Fibroblast of lung (primary cell): ENCODE data around the gene CHTOP. TPM values are rescaled to one million over a fixed set of nuclear protein-coding genes. Genes with fewer than 3 reads are reported as not detected.

Experiments used
- DNase-seq, 2 donors: peaks; one replicate each; pipeline versions ENCODE4 v3.0.0 to v3.0.0-alpha.2; 2010; ENCODE audit warnings: low read depth in 2 of 2
- H2AFZ ChIP-seq: 2 replicates; pipeline ENCODE4 v1.5.1; 2012; ENCODE audit warnings: low read length, control low read depth, inconsistent platforms
- H3K27ac ChIP-seq: 2 replicates; pipeline ENCODE4 v1.5.1; 2011; ENCODE audit warnings: low read length, control low read depth; ENCODE audit not compliant: insufficient read depth
- H3K27me3 ChIP-seq: 2 replicates; pipeline ENCODE4 v1.5.1; 2011; ENCODE audit warnings: mild to moderate bottlenecking, low read length; ENCODE audit not compliant: control insufficient read depth, insufficient read depth
- H3K36me3 ChIP-seq: 2 replicates; pipeline ENCODE4 v1.5.1; 2011; ENCODE audit warnings: low read length; ENCODE audit not compliant: control insufficient read depth, insufficient read depth
- H3K4me1 ChIP-seq: 2 replicates; pipeline ENCODE4 v1.5.1; 2011; ENCODE audit warnings: low read length; ENCODE audit not compliant: control insufficient read depth, insufficient read depth; ENCODE audit errors: extremely low read depth
- H3K4me2 ChIP-seq: 2 replicates; pipeline ENCODE4 v1.5.1; 2011; ENCODE audit warnings: low read length, control low read depth; ENCODE audit not compliant: insufficient read depth; ENCODE audit errors: extremely low read depth
- H3K4me3 ChIP-seq, 4 experiments: fragments of 200-600 bp in 1 of 4; sonication (generic) in 1 of 4; replicated peaks in 1 of 4; 2 replicates each; pipeline ENCODE4 v1.5.1; 2011 to 2016; ENCODE audit warnings: low read length in 4 of 4, low read depth in 3 of 4, mild to moderate bottlenecking in 3 of 4, control low read depth in 2 of 4, inconsistent platforms in 1 of 4, mixed read lengths in 1 of 4; ENCODE audit not compliant: insufficient read depth in 1 of 4; ENCODE audit errors: control extremely low read depth in 1 of 4
- H3K79me2 ChIP-seq: 2 replicates; pipeline ENCODE4 v1.5.1; 2012; ENCODE audit warnings: mild to moderate bottlenecking, low read length, inconsistent platforms; ENCODE audit not compliant: control insufficient read depth, insufficient read depth
- H3K9ac ChIP-seq: 2 replicates; pipeline ENCODE4 v1.5.1; 2011; ENCODE audit warnings: mild to moderate bottlenecking, low read length, control low read depth; ENCODE audit not compliant: insufficient read depth
- H3K9me3 ChIP-seq: 2 replicates; pipeline ENCODE4 v1.5.1; 2012; ENCODE audit warnings: low read depth, low read length; ENCODE audit not compliant: control insufficient read depth, insufficient read depth
- H4K20me1 ChIP-seq: 2 replicates; pipeline ENCODE4 v1.5.1; 2011; ENCODE audit warnings: low read length; ENCODE audit not compliant: control insufficient read depth, insufficient read depth; ENCODE audit errors: extremely low read depth
- EZH2 ChIP-seq: IDR thresholded peaks from 2 replicates; pipeline ENCODE4 v1.5.1; 2012; ENCODE audit warnings: low read length, control low read depth, mild to moderate bottlenecking; ENCODE audit errors: missing control alignments
- polyA plus RNA-seq, 2 donors: library from polyadenylated mRNA; depleted of rRNA in 1 of 2; stranded (reverse) in 1 of 2; unstranded in 1 of 2; fragments of >200 nt; gene quantifications; 2 replicates each; pipeline ENCODE4 v1.2.1, GENCODE V29; 2011 to 2012; ENCODE audit warnings: missing spikeins in 1 of 2
- total RNA-seq: library from RNA; depleted of rRNA; stranded (reverse); fragments of >200 nt; gene quantifications from 2 replicates; pipeline ENCODE4 v1.2.1, GENCODE V29; 2014
- TF ChIP-seq, protein P1 (sequence below), 2 donors: IDR thresholded peaks in 1 of 2; conservative IDR thresholded peaks in 1 of 2; 1 replicate in 1 of 2; 2 replicates in 1 of 2; pipeline ENCODE4 v1.5.1; 2011 to 2012; ENCODE audit warnings: low read length in 2 of 2, control low read depth in 1 of 2, inconsistent platforms in 1 of 2, low read depth in 1 of 2, mild to moderate bottlenecking in 1 of 2

CHTOP gene
- total and polyA plus RNA-seq, 2 donors (not counting 1 experiment from before 2014, with no cell fraction given): 34.0 to 47.6 TPM

DNA sequence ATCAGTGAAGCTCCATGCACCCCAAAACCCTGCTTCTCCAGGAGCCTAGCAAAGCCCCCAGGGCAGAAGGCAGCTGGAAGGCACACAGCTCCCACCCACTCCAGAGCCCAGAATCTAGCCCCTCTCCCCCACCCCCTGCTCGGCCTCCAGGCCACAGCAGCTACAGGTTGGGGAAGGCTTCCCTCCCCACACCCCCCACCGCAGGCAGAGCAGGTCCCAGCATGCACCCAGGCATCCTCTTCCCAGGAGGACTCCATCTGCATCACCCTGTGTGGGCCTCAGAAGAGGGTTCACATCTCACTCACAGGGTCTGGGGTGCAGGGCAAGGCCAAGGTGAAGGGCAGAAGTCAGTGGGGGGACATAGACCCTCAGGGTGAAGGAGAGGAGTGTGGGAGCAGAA, 18.5 kb upstream of the CHTOP start:
- peaks cover 29% of the 10 kb centered on the region for H3K79me2 ChIP-seq
- no peaks in the 10 kb centered on the region for H3K9me3 ChIP-seq
- no peak overlapping the region for H3K4me3 ChIP-seq
- H3K36me3 ChIP-seq: peaks cover 3% of the 10 kb centered on the region
- no peak overlapping the region for H2AFZ ChIP-seq
- H3K27ac ChIP-seq: no peak overlapping the region
- DNase-seq: no peak
- no peak overlapping the region for H3K4me2 ChIP-seq
- TF ChIP-seq, protein P1, sequence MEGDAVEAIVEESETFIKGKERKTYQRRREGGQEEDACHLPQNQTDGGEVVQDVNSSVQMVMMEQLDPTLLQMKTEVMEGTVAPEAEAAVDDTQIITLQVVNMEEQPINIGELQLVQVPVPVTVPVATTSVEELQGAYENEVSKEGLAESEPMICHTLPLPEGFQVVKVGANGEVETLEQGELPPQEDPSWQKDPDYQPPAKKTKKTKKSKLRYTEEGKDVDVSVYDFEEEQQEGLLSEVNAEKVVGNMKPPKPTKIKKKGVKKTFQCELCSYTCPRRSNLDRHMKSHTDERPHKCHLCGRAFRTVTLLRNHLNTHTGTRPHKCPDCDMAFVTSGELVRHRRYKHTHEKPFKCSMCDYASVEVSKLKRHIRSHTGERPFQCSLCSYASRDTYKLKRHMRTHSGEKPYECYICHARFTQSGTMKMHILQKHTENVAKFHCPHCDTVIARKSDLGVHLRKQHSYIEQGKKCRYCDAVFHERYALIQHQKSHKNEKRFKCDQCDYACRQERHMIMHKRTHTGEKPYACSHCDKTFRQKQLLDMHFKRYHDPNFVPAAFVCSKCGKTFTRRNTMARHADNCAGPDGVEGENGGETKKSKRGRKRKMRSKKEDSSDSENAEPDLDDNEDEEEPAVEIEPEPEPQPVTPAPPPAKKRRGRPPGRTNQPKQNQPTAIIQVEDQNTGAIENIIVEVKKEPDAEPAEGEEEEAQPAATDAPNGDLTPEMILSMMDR (conservative IDR thresholded peaks at IDR 0.05 in 1 of 2, IDR thresholded peaks at IDR 0.05 in 1 of 2; ENCODE audit: low read depth in 1 of 2, low read length in 2 of 2): no peak
- no peak for TF ChIP-seq EZH2
- H4K20me1 ChIP-seq: no peaks in the 10 kb centered on the region
- H3K27me3 ChIP-seq: no peaks in the 10 kb centered on the region
- no peak overlapping the region for H3K9ac ChIP-seq
- H3K4me1 ChIP-seq: peaks cover 10% of the 10 kb centered on the region

DNA sequence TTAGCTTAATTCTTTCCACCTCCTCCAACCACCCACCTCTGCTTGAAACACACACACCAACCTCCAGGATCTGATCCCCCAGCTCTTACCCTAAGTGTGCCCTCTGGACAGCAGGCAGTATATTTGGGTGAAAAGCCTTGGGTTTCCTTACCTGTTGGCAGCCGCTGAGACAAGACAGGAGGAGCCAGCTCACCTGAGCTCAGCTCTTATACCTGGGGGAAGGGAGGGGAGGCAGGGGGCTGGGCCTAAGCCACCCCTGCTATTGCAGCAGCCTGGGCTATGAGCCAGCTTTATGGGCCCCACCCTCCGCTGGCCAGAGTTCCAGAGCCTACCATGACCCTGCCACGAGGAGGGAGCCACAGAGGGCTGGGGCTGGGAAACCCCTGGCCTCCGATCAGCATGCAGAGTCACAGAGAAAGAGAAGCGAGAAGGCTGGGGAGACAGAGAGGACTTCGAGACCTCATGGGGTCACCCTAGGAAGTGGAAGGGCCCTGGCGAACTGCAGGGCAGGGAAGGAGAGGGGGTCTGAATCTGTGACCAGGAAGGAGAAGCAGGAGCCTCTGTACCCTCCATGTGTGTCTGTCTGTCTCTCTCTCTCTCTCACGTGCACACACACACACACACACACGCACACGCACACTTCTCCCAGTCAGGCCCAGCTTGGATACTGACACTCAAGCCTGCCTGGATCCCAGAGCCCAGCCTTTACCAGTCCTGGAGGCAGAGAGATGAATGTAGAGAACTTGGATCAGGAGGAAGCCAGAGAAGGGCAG, 17.5 kb upstream of the CHTOP start, which contains the start of gene S100A14:
TSS of gene S100A14 (minus strand) at position 182 of the 773 bp plus-strand sequence. CDS start 467 bp downstream, outside the sequence.
- no peak within 1 kb of the TSS for H3K27ac ChIP-seq
- no peak for DNase-seq

GRCh38 chr1:153616917-153617311, 17.0 kb upstream of the CHTOP start:
- H3K27ac ChIP-seq: no peak overlapping the region
- peak overlapping the region; percentile 43 for H2AFZ ChIP-seq
- TF ChIP-seq, protein P1 (conservative IDR thresholded peaks at IDR 0.05 in 1 of 2, IDR thresholded peaks at IDR 0.05 in 1 of 2; ENCODE audit: low read depth in 1 of 2, low read length in 2 of 2): no peak
- no peak for TF ChIP-seq EZH2
- peak overlapping the region; percentile 14 for H3K9ac ChIP-seq
- H3K4me3 ChIP-seq: no peak overlapping the region
- no peaks in the 10 kb centered on the region for H3K27me3 ChIP-seq
- H3K36me3 ChIP-seq: peaks cover 3% of the 10 kb centered on the region
- H3K9me3 ChIP-seq: no peaks in the 10 kb centered on the region
- no peak overlapping the region for H3K4me2 ChIP-seq
- H3K79me2 ChIP-seq: peaks cover 15% of the 10 kb centered on the region
- no peaks in the 10 kb centered on the region for H4K20me1 ChIP-seq
- DNase-seq: no peak
- H3K4me1 ChIP-seq: peaks cover 9% of the 10 kb centered on the region

More for the DNA sequence above, 17.5 kb upstream of the CHTOP start, which contains the start of gene S100A14:
- Histone ChIP-seq H3K4me2 (no peak within 1 kb of the TSS), H3K4me1 (peaks cover 9% of the 10 kb centered on the region), H3K36me3 (peaks cover 3% of the 10 kb centered on the region), H3K79me2 (peaks cover 20% of the 10 kb centered on the region), H2AFZ (peak within 1 kb of the TSS; percentile 43), H4K20me1 (no peaks in the 10 kb centered on the region), H3K4me3 (no peak within 1 kb of the TSS), H3K9ac (peak within 1 kb of the TSS; percentile 14), H3K27me3 (no peaks in the 10 kb centered on the region), H3K9me3 (no peaks in the 10 kb centered on the region)
- TF ChIP-seq, protein P1 (conservative IDR thresholded peaks at IDR 0.05 in 1 of 2, IDR thresholded peaks at IDR 0.05 in 1 of 2; ENCODE audit: low read depth in 1 of 2, low read length in 2 of 2): no peak
- no peak for TF ChIP-seq EZH2
